PFSK-1 (cell line): ENCODE results near the gene PITHD1.

Source experiments
- FOXP2 ChIP-seq: optimal IDR thresholded peaks from 2 replicates; pipeline ENCODE3; 2011; ENCODE audit warnings: borderline replicate concordance, control low read depth, inconsistent platforms; ENCODE audit not compliant: insufficient read depth; ENCODE audit errors: extremely low read length, extremely low read depth
- POLR2AphosphoS5 ChIP-seq: IDR thresholded peaks from 2 replicates; pipeline ENCODE4 v1.6.1; 2012; ENCODE audit warnings: low read depth, mild to moderate bottlenecking, control low read depth, low read length, moderate library complexity
- SIN3A ChIP-seq: IDR thresholded peaks from 2 replicates; pipeline ENCODE4 v1.6.1; 2012; ENCODE audit warnings: mild to moderate bottlenecking, low read length, moderate library complexity, borderline replicate concordance; ENCODE audit not compliant: insufficient read depth
- TAF1 ChIP-seq: IDR thresholded peaks from 2 replicates; pipeline ENCODE4 v1.6.1; 2012; ENCODE audit warnings: low read length, control low read depth, borderline replicate concordance; ENCODE audit not compliant: insufficient read depth
- TF ChIP-seq, protein P1 (sequence below), 2 experiments: IDR thresholded peaks; 2 replicates each; pipeline versions ENCODE4 v1.6.1 to v1.8.0; 2011 to 2012; ENCODE audit warnings: low read depth in 2 of 2, low read length in 2 of 2, control low read depth in 1 of 2, inconsistent platforms in 1 of 2, mild to moderate bottlenecking in 1 of 2, moderate library complexity in 1 of 2; ENCODE audit not compliant: insufficient read depth in 1 of 2

PITHD1 gene

DNA sequence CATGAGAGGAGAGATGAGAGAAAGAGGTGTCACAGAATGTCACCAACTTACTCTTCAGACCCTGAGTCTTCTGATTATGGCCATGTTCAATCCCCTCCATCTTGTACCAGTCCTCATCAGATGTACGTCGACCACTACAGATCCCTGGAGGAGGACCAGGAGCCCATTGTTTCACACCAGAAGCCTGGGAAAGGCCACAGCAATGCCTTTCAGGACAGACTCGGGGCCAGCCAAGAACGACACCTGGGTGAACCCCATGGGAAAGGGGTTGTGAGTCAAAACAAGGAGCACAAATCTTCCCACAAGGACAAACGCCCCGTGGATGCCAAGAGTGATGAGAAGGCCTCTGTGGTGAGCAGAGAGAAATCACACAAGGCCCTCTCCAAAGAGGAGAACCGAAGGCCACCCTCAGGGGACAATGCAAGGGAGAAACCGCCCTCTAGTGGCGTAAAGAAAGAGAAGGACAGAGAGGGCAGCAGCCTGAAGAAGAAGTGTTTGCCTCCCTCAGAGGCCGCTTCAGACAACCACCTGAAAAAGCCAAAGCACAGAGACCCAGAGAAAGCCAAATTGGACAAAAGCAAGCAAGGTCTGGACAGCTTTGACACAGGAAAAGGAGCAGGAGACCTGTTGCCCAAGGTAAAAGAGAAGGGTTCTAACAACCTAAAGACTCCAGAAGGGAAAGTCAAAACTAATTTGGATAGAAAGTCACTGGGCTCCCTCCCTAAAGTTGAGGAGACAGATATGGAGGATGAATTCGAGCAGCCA lies 27.0 kb upstream of the PITHD1 start:
- TF ChIP-seq TAF1 (no peak), FOXP2 (no peak), SIN3A (no peak), POLR2AphosphoS5 (no peak)
- TF ChIP-seq, protein P1, sequence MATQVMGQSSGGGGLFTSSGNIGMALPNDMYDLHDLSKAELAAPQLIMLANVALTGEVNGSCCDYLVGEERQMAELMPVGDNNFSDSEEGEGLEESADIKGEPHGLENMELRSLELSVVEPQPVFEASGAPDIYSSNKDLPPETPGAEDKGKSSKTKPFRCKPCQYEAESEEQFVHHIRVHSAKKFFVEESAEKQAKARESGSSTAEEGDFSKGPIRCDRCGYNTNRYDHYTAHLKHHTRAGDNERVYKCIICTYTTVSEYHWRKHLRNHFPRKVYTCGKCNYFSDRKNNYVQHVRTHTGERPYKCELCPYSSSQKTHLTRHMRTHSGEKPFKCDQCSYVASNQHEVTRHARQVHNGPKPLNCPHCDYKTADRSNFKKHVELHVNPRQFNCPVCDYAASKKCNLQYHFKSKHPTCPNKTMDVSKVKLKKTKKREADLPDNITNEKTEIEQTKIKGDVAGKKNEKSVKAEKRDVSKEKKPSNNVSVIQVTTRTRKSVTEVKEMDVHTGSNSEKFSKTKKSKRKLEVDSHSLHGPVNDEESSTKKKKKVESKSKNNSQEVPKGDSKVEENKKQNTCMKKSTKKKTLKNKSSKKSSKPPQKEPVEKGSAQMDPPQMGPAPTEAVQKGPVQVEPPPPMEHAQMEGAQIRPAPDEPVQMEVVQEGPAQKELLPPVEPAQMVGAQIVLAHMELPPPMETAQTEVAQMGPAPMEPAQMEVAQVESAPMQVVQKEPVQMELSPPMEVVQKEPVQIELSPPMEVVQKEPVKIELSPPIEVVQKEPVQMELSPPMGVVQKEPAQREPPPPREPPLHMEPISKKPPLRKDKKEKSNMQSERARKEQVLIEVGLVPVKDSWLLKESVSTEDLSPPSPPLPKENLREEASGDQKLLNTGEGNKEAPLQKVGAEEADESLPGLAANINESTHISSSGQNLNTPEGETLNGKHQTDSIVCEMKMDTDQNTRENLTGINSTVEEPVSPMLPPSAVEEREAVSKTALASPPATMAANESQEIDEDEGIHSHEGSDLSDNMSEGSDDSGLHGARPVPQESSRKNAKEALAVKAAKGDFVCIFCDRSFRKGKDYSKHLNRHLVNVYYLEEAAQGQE (IDR thresholded peaks at IDR 0.05; ENCODE audit: insufficient read depth in 1 of 2, low read depth in 2 of 2, low read length in 2 of 2): no peak

DNA sequence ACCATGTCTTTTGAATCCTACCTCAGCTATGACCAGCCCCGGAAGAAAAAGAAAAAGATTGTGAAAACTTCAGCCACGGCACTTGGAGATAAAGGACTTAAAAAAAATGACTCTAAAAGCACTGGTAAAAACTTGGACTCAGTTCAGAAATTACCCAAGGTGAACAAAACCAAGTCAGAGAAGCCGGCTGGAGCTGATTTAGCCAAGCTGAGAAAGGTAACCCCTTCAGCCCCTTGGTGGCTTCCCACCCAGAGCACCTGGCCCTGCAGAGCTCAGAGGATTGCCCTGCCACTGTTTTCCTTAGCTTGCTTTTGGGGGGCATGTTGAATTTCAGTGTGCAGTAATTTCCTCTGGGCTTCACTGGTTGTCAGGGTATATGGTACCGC lies 26.4 kb upstream of the PITHD1 start:
- TF ChIP-seq FOXP2 (no peak), TAF1 (no peak), SIN3A (no peak), POLR2AphosphoS5 (no peak)
- TF ChIP-seq, protein P1 (IDR thresholded peaks at IDR 0.05; ENCODE audit: insufficient read depth in 1 of 2, low read depth in 2 of 2, low read length in 2 of 2): no peak

DNA sequence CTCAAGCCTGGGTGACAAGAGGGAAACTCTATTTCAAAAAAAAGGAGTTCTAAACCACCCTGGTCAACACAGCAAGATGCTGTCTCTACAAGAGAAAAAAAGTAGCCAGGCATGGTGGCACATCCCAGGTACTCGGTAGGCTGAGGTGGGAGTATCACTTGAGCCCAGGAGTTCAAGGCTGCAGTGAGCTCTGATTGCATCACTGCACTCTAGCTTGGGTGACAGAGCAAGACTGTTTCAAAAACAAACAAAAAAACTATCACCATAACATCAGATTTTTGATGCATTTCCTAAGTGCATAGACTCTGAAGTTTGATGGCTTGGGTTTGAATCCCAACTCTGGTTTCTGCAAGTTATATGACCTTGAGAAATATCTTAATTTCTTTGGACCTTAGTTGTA lies 25.3 kb upstream of the PITHD1 start:
- TF ChIP-seq, protein P1 (IDR thresholded peaks at IDR 0.05; ENCODE audit: insufficient read depth in 1 of 2, low read depth in 2 of 2, low read length in 2 of 2): no peak
- no peak for TF ChIP-seq POLR2AphosphoS5
- no peak for TF ChIP-seq TAF1
- TF ChIP-seq SIN3A: no peak
- TF ChIP-seq FOXP2: no peak

DNA sequence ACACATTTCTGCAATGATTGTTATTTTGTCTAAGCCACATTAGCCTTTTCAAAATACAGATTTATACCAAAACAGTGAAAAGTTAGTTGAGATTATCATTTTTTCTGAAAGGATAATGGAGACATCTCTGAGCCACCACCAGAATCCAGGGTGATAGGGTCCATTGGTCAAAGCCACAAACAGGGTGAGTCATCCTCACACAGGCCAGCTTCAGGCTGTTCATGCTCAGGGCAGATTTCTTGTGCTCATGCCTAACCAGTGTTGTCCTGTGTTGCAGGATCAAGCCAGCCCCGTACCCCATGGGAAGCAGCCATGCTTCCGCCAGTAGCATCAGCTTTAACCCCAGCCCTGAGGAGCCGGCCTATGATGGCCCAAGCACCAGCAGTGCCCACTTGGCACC lies 21.5 kb upstream of the PITHD1 start:
- no peak for TF ChIP-seq SIN3A
- no peak for TF ChIP-seq FOXP2
- TF ChIP-seq POLR2AphosphoS5: no peak
- no peak for TF ChIP-seq TAF1
- TF ChIP-seq, protein P1 (IDR thresholded peaks at IDR 0.05; ENCODE audit: insufficient read depth in 1 of 2, low read depth in 2 of 2, low read length in 2 of 2): no peak
